Kasumi-1 (cell line): ENCODE data around the gene BUB1B.

Experiments
- DNase-seq, 2 experiments: peaks; one replicate each; lab custom pipeline; 2025; lab: John Stamatoyannopoulos, UW

Gene BUB1B

DNA sequence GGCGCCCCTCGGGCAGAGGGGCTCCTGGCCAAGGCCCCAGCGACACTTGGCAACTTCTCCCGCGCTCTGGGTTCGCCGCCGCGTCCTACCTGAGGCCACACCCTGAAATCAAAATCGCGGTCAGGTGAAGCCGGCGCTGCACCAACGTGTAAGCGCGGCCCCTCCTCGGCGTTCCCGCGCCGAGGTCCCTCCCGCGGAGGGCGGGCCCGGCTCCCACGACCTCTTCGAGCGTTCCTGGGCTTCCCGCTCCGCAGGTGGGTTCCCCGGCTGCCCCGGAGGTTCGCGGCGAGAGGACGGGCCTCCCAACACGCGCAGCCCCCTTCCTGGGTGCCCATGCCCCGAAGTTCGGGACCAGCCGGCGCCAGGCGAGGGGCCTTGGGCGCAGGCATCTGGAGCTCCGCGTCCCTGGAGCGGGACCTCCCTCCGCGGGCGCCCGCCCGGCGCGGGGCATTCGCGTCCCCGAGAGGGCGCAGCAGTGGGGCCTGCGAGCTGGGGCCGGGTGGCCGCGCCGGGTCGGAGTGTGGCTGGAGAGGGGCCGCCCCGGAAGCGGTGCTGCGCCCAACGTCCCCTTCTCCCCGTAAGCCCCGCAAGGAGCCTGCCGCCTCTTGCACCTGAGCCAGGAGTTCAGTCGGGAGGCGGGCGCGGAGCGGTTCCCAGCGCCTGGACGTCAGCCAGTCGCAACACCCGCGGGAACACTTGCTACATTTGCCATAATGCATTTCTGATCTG lies 91.7 kb downstream of the BUB1B start:
- DNase-seq: no peak

DNA sequence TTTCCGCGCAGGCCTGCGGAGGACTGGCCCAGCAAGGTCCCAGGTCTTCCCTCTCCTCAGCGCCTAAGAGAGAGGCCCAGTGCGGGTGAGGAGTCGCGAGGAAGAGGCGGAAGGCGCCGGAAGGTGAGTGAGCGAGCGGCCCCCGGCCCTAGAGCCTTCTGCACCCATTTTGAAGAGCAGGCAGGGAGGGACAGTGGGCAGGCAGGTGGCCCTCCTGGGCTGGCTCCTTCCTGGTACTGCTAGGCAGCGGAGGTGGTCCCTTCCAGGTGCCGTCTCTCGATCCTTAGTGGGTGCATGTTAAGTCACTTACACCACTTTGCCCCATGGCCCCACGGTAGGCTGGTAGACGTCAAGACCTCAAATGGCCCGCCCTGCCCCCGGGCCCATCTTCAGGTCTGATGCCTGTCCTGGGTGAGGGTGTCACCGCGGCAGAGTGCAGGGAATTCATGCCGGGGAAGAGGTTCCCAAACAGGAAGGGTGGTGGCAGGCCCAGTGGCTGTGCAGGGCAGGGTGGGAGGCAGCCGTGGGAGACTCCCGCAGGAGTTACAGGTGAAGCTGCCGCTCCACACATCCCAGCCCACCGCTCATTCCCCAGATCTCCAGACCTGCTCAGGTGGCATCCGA lies 92.4 kb downstream of the BUB1B start:
- DNase-seq: no peak

- DNase-seq: no peak
These were observed 93.6 kb downstream of the BUB1B start for GRCh38 chr15:40254452-40254851.

DNA sequence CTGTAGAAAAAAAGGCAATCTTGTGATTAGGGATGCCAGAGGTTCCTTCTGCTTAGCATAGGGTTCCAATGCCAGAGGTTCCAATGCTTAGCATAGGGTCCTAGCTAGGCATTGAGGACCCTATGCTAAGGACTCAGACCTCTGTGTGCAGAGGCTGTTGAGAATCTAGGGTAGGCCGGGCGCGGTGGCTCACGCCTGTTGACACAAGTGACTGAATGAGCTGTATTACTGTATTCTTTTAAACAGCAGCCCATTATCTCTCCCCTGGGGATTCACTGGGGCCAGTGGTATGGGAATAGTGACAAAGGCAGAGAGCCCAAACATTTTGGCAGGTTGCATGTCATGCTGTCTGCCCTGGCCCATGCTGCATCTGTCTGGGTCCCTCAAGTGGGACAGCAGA lies 94.2 kb downstream of the BUB1B start:
- no peak for DNase-seq

- peak; percentile 53 to 60 for DNase-seq
These were observed 95.9 kb downstream of the BUB1B start for GRCh38 chr15:40256638-40257235.

GRCh38 chr15:40257656-40258450 lies 97.0 kb downstream of the BUB1B start:
- DNase-seq: no peak

DNA sequence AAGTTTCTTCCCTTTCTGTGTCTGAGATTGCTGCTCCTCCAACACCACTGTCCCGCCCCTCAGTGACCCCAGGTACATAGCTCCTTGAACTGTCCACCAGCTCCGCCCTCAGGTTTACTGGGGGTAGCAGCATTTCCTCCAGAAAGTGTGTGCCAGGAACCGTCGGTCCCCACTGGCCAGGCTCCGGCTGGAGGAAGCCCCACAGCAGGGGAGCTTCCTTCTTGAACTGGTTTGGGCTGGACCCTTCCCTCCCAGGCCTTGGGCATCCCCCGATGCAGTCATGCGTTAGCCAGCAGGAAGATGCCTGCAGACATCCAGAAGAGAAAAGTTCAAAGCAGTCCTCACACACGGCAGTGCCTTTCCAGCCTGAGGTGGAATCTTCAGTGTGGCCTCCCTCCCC lies 97.7 kb downstream of the BUB1B start:
- no peak for DNase-seq

DNA sequence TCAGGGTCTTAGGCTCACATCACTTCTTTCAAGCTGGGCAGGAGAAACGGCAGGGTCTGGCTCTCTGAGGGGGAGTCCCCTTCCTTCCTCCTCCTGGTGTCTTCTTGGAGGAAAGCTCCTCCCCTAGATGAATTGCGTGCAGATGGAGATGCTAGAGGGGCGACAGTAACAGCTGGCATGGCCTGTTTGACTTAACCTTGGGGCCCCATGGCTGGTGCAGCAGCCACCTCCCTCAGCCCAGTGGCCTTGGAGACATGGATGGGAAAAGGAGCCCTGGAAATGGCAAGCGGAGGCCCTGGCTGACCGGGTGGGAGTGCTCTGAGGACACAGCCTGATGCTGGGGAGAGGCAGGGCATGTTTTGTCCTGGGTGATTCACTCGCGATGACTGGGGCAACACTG lies 98.2 kb downstream of the BUB1B start:
- no peak for DNase-seq

DNA sequence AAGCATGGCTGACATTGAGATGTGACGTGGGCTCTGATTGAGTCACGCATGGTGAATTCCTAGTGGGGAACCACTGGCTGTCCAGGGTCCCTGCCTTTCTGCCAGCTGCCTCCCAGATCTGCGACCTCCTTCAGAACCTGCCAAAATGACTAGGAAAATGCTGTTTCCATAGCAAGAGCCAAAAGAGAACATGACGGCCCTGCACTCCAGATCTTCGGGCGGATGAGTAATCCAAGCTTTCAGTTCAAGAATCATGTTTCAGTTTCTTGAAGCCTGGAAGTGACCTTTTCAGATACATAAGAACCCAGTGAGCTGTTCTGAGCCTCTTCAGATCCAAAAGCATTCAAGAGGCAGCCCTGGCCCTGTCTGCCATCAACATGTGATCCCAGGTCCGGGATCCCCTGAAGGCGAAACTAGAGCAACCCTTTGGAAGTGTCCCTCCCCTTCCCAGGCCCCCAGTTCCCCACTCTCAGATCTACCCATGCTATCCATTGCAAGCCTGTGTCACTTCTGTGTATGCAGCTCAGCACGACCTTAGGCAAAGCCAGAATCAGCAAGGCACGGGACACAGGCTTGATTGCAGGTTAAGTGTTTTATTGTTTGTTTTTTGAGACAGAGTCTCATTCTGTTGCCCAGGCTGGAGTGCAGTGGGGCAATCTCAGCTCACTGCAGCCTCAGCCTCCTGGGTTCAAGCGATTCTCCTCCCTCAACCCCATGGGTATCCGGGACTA lies 102.3 kb downstream of the BUB1B start:
- DNase-seq: no peak

DNA sequence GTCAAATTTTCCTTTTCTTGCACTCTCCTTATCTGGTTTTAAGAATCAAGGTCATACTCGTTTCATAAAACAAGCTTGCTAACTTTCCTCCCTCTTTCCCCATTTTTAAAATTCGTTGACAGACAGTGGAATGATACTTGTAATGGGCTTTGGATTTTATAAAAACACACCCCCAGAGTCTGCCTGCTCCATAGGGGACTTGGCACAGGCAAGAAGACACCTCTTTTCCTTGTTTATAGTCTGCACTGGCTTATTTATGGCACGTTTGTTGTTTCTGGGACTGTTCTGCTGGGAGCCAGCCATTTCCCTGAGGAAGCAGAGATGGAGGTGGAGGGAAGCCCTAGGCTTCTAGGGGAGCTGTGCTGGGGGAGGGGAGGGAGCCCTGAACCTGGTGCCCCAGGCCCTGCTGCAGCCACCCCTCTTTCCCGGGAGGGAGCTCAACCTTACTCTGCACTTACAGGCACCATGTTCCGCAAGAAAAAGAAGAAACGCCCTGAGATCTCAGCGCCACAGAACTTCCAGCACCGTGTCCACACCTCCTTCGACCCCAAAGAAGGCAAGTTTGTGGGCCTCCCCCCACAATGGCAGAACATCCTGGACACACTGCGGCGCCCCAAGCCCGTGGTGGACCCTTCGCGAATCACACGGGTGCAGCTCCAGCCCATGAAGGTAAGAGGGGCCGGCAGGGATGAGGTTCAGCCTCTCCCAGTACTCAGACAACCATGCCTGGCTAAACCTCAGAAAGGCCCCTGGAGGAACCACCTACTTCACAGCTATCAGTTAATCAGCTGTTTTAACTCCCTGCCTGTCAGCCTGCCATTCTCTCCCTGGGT lies 103.7 kb downstream of the BUB1B start:
- no peak for DNase-seq

GRCh38 chr15:40265355-40265754 lies 104.5 kb downstream of the BUB1B start:
- no peak for DNase-seq

- no peak for DNase-seq
These were observed 105.0 kb downstream of the BUB1B start for GRCh38 chr15:40265875-40266274.

GRCh38 chr15:40266828-40267304 lies 106.0 kb downstream of the BUB1B start:
- peak; percentile 54 to 55 for DNase-seq

DNA sequence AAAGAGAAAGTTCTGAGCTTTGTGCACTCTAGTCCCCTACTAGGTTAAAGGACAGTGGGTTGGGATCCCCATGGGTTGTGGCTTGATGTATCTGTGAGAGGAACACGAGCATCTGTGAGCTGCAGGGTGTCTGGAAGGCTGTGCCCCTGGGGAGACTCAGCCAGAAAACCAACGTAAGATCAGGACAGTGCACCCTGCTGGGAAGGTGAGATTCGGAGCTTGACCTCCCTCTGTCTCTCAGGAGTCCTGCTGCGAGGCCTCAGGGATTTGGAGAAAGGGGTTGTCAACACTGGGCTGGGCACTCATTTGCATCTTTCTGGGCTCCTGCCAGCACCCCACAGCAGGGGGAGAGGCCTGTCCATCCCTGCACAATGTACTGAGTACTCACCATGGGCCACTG lies 106.8 kb downstream of the BUB1B start:
- DNase-seq: no peak

- no peak for DNase-seq
These were observed 108.7 kb downstream of the BUB1B start for GRCh38 chr15:40269604-40270003.

- DNase-seq: no peak
These were observed 109.6 kb downstream of the BUB1B start for GRCh38 chr15:40270246-40270995.
